GM10266 (cell line): ENCODE measurements around the gene CAPN7.
"Not testable (repeated sequence)": the region's sequence is repeated elsewhere in the genome, so short reads cannot be mapped to it uniquely, and the experiment has no call there.

Experiments used
- DNase-seq: peaks from one replicate; pipeline ENCODE4 v3.0.0; 2012; ENCODE audit errors: extremely low spot score
- TF ChIP-seq, protein P1 (sequence below): IDR thresholded peaks from 2 replicates; pipeline ENCODE4 v1.5.1; 2012; ENCODE audit warnings: mild to moderate bottlenecking, low read depth; ENCODE audit not compliant: control insufficient read depth, insufficient read depth; ENCODE audit errors: missing control alignments

Gene CAPN7

DNA sequence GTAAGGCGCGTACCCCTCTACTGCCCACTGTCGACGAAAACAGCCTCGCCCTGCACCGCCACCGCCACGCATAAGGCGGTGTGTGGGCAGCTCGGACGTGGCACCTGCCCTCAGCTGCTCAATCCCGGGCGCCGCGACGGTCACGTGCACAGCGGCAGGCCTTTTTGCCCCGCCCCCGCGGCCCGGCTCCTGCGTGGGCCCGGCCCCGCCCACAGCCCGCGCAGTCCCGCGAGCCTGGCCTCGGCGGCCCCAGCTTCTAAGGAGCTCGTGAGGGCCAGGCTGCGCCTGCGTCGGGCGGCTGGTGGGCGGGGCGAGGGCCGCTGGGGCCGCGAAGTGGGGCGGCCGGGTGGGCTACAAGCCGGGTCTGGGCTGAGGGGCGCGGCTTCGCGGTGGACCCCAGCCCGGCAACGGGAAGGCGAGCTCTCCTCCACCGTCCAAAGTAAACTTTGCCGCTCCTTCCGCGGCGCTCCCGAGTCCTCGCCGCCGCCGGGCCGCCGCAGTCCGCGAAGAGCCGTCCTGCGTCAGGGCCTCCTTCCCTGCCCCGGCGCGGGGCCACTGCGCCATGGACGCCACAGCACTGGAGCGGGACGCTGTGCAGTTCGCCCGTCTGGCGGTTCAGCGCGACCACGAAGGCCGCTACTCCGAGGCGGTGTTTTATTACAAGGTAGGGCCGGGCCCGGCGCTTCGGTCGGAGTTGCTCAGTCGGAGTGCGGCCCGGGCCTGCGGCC is at the start of gene CAPN7:
Gene CAPN7 (plus strand): TSS at position 313 of the 728 bp plus-strand sequence. CDS start 250 bp downstream, at position 563.
- TF ChIP-seq, protein P1, sequence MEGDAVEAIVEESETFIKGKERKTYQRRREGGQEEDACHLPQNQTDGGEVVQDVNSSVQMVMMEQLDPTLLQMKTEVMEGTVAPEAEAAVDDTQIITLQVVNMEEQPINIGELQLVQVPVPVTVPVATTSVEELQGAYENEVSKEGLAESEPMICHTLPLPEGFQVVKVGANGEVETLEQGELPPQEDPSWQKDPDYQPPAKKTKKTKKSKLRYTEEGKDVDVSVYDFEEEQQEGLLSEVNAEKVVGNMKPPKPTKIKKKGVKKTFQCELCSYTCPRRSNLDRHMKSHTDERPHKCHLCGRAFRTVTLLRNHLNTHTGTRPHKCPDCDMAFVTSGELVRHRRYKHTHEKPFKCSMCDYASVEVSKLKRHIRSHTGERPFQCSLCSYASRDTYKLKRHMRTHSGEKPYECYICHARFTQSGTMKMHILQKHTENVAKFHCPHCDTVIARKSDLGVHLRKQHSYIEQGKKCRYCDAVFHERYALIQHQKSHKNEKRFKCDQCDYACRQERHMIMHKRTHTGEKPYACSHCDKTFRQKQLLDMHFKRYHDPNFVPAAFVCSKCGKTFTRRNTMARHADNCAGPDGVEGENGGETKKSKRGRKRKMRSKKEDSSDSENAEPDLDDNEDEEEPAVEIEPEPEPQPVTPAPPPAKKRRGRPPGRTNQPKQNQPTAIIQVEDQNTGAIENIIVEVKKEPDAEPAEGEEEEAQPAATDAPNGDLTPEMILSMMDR, result peak; percentile 42
- peak; percentile 97 for DNase-seq

GRCh38 chr3:15157441-15157840 is 48.6 kb upstream of the CAPN7 start:
- no peak for DNase-seq

GRCh38 chr3:15159501-15160136 is 46.4 kb upstream of the CAPN7 start:
- DNase-seq, result no peak
- TF ChIP-seq, protein P1, result no peak

More at GRCh38 chr3:15157441-15157840, 48.6 kb upstream of the CAPN7 start:
- TF ChIP-seq, protein P1, result no peak

- TF ChIP-seq, protein P1, result no peak
- DNase-seq, result no peak
Measured at GRCh38 chr3:15160662-15161061, 45.4 kb upstream of the CAPN7 start.

- DNase-seq, result no peak
- TF ChIP-seq, protein P1, result no peak
Measured at GRCh38 chr3:15161133-15161532, 44.9 kb upstream of the CAPN7 start.

GRCh38 chr3:15163656-15164055 is 42.4 kb upstream of the CAPN7 start:
- DNase-seq, result not testable (repeated sequence)

DNA sequence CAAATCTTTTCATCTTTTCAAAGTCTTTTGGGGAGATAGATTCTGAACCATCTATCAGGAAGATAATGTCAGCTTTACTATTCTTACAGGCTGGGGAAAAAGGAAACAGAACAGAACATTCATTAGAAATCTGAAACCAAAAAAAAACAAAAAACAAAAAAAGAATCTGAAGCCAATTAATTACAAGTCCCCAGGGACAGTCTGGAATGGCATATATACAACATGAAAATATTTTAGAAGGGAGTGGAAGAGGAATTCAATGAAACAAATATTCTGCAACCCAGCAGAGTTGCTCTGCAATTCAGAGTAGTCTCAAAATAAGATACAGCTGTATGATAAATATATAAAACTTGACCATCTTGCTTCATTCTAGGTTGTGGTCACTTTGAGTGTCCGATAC is 41.7 kb upstream of the CAPN7 start:
- TF ChIP-seq, protein P1, result no peak
- no peak for DNase-seq
